ENCODE measurements around the gene NXF1. TPM values are rescaled to one million over a fixed set of nuclear protein-coding genes. Genes with fewer than 3 reads are reported as not detected.

Gene NXF1
- total and polyA plus RNA-seq, 10 of the 15 experiments (the other 5 are each of a cell fraction or from before 2014, with no cell fraction given), result 20.7 to 84.9 (median 40.6) TPM

DNA sequence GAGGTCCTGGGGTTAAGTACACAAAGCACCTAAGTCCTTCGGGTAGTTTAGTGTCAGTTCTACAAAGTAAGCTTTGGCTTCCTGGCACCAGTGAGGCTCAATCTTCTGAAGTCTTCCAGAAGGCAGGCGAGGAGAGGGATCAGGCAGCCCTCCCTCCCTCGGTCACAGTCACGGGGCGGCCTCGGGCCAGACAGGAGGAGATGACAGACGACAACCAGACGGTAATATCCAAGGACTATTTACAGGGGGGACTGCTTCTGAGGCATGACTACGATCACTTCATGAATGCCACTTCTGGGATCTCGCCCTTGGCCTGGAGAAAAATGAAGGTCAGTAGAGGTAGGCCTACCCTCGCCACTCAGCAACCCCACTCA is 13.1 kb downstream of the NXF1 start (continued):
- TF ChIP-seq, protein P1, sequence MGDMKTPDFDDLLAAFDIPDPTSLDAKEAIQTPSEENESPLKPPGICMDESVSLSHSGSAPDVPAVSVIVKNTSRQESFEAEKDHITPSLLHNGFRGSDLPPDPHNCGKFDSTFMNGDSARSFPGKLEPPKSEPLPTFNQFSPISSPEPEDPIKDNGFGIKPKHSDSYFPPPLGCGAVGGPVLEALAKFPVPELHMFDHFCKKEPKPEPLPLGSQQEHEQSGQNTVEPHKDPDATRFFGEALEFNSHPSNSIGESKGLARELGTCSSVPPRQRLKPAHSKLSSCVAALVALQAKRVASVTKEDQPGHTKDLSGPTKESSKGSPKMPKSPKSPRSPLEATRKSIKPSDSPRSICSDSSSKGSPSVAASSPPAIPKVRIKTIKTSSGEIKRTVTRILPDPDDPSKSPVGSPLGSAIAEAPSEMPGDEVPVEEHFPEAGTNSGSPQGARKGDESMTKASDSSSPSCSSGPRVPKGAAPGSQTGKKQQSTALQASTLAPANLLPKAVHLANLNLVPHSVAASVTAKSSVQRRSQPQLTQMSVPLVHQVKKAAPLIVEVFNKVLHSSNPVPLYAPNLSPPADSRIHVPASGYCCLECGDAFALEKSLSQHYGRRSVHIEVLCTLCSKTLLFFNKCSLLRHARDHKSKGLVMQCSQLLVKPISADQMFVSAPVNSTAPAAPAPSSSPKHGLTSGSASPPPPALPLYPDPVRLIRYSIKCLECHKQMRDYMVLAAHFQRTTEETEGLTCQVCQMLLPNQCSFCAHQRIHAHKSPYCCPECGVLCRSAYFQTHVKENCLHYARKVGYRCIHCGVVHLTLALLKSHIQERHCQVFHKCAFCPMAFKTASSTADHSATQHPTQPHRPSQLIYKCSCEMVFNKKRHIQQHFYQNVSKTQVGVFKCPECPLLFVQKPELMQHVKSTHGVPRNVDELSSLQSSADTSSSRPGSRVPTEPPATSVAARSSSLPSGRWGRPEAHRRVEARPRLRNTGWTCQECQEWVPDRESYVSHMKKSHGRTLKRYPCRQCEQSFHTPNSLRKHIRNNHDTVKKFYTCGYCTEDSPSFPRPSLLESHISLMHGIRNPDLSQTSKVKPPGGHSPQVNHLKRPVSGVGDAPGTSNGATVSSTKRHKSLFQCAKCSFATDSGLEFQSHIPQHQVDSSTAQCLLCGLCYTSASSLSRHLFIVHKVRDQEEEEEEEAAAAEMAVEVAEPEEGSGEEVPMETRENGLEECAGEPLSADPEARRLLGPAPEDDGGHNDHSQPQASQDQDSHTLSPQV (IDR thresholded peaks at IDR 0.05), result no peak
- TF ChIP-seq POLR2AphosphoS5 (IDR thresholded peaks at IDR 0.05; ENCODE audit: low read length) (peak; percentile 10; the same call in 1 of the 2 replicates), CBFB (IDR thresholded peaks at IDR 0.05; ENCODE audit: low read depth) (no peak), ASH2L (IDR thresholded peaks at IDR 0.05; ENCODE audit: borderline replicate concordance, low read depth) (no peak), SMAD5 (IDR thresholded peaks at IDR 0.05; ENCODE audit: low read depth) (no peak), LARP7 (IDR thresholded peaks at IDR 0.05) (peak; percentile 28; the same call in 1 of the 2 replicates), ZSCAN29 (IDR thresholded peaks at IDR 0.05) (no peak)
- TF ChIP-seq, protein P2, sequence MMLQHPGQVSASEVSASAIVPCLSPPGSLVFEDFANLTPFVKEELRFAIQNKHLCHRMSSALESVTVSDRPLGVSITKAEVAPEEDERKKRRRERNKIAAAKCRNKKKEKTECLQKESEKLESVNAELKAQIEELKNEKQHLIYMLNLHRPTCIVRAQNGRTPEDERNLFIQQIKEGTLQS (IDR thresholded peaks at IDR 0.05; ENCODE audit: borderline replicate concordance, extremely low read depth, low read depth, low read length), result no peak
